IMR-90 (cell line): ENCODE results near the gene CTNND2. TPM values are rescaled to one million over a fixed set of nuclear protein-coding genes. Genes with fewer than 3 reads are reported as not detected.

Experiments
- ATAC-seq: fragments of 200-7000 bp; cut with Tn5 transposase; 2 replicates; pipeline ENCODE4 v1.9.1; 2020; ENCODE audit warnings: low read depth, mild to moderate bottlenecking, moderate library complexity
- BruUV-seq: library from RNA; stranded (reverse); fragments of 400-500 nt; replicated peaks from 2 replicates; lab custom pipeline; 2021; lab: Mats Ljungman, UMichigan
- CTCF ChIA-PET: fragments of 300-600 bp; formaldehyde crosslinking; extraction: SDS; loops from one replicate; lab custom pipeline; 2021; ENCODE audit warnings: antibody characterized with exemption; lab: Yijun Ruan, JAX
- POLR2A ChIA-PET: fragments of 300-600 bp; sonication (Branson Sonifier 250); formaldehyde crosslinking; loops from one replicate; lab custom pipeline; 2022; ENCODE audit warnings: antibody characterized with exemption; ENCODE audit not compliant: unreplicated experiment; lab: Charles Lee
- DNase-seq: peaks from one replicate; pipeline ENCODE4 v3.0.0; 2013
- H2AFZ ChIP-seq: replicated peaks from 2 replicates; pipeline ENCODE3; 2013; ENCODE audit warnings: low read length, mild to moderate bottlenecking; ENCODE audit not compliant: poor library complexity
- H2AK5ac ChIP-seq: 2 replicates; pipeline ENCODE4 v1.6.1; 2013; ENCODE audit warnings: low read depth, low read length, inconsistent platforms
- H2AK9ac ChIP-seq: replicated peaks from 2 replicates; pipeline ENCODE3; 2013; ENCODE audit warnings: mild to moderate bottlenecking, low read depth, low read length, moderate library complexity; ENCODE audit not compliant: poor library complexity
- H2BK120ac ChIP-seq: 2 replicates; pipeline ENCODE4 v1.6.1; 2013; ENCODE audit warnings: low read depth, low read length, inconsistent platforms
- H2BK15ac ChIP-seq: 3 replicates; pipeline ENCODE4 v1.6.1; 2013; ENCODE audit warnings: low read depth, low read length, inconsistent platforms
- H2BK20ac ChIP-seq: 2 replicates; pipeline ENCODE4 v1.6.1; 2013; ENCODE audit warnings: low read depth, mild to moderate bottlenecking, inconsistent platforms, low read length, moderate library complexity
- H2BK5ac ChIP-seq: 2 replicates; pipeline ENCODE4 v1.6.1; 2013; ENCODE audit warnings: mild to moderate bottlenecking, low read depth, low read length, inconsistent platforms; ENCODE audit not compliant: poor library complexity, severe bottlenecking
- H3K14ac ChIP-seq: replicated peaks from 2 replicates; pipeline ENCODE4 v1.6.1; 2013; ENCODE audit warnings: low read depth, low read length, inconsistent platforms
- H3K18ac ChIP-seq: 2 replicates; pipeline ENCODE4 v1.6.1; 2013; ENCODE audit warnings: low read depth, low read length, control low read depth
- H3K23ac ChIP-seq: 2 replicates; pipeline ENCODE4 v1.6.1; 2013; ENCODE audit warnings: low read depth, low read length, inconsistent platforms
- H3K27ac ChIP-seq: 2 replicates; pipeline ENCODE4 v1.5.1; 2013; ENCODE audit warnings: mild to moderate bottlenecking, control low read depth, low read length; ENCODE audit not compliant: insufficient read depth
- H3K27me3 ChIP-seq: 2 replicates; pipeline ENCODE4 v1.6.1; 2013; ENCODE audit warnings: low read length; ENCODE audit not compliant: control insufficient read depth, insufficient read depth
- H3K36me3 ChIP-seq: 2 replicates; pipeline ENCODE4 v1.6.1; 2013; ENCODE audit warnings: low read length, mixed read lengths; ENCODE audit not compliant: control insufficient read depth, insufficient read depth
- H3K4ac ChIP-seq: 2 replicates; pipeline ENCODE4 v1.6.1; 2013; ENCODE audit warnings: low read depth, low read length, inconsistent platforms
- H3K4me1 ChIP-seq: 2 replicates; pipeline ENCODE4 v1.6.1; 2013; ENCODE audit warnings: low read length, mixed read lengths; ENCODE audit not compliant: control insufficient read depth, insufficient read depth
- H3K4me2 ChIP-seq: 2 replicates; pipeline ENCODE4 v1.6.1; 2013; ENCODE audit warnings: low read depth, mild to moderate bottlenecking, control low read depth, low read length, moderate library complexity
- H3K4me3 ChIP-seq: 2 replicates; pipeline ENCODE4 v1.5.1; 2013; ENCODE audit warnings: low read depth, mild to moderate bottlenecking, control low read depth, low read length, moderate library complexity; ENCODE audit not compliant: insufficient read depth
- H3K56ac ChIP-seq: 2 replicates; pipeline ENCODE4 v1.6.1; 2013; ENCODE audit warnings: low read length, inconsistent platforms; ENCODE audit not compliant: insufficient read depth; ENCODE audit errors: extremely low read depth
- H3K79me1 ChIP-seq, 2 experiments: 2 replicates each; pipeline ENCODE4 v1.6.1; 2013; ENCODE audit warnings: low read length in 2 of 2, inconsistent platforms in 1 of 2, low read depth in 1 of 2
- H3K9ac ChIP-seq: 2 replicates; pipeline ENCODE4 v1.6.1; 2013; ENCODE audit warnings: low read depth, low read length, control low read depth
- H3K9me1 ChIP-seq: 2 replicates; pipeline ENCODE4 v1.6.1; 2013; ENCODE audit warnings: low read length, inconsistent platforms; ENCODE audit not compliant: insufficient read depth
- H3K9me3 ChIP-seq: 2 replicates; pipeline ENCODE4 v1.6.1; 2013; ENCODE audit warnings: low read length; ENCODE audit not compliant: control insufficient read depth, insufficient read depth
- H4K20me1 ChIP-seq: 2 replicates; pipeline ENCODE4 v1.6.1; 2013; ENCODE audit warnings: low read length, inconsistent platforms; ENCODE audit not compliant: insufficient read depth
- H4K5ac ChIP-seq: 2 replicates; pipeline ENCODE4 v1.6.1; 2013; ENCODE audit warnings: mild to moderate bottlenecking, low read depth, low read length, control low read depth
- H4K8ac ChIP-seq, 2 experiments: 2 replicates each; pipeline ENCODE4 v1.6.1; 2013; ENCODE audit warnings: low read depth in 2 of 2, low read length in 2 of 2, control low read depth in 1 of 2, inconsistent platforms in 1 of 2
- H4K91ac ChIP-seq: 2 replicates; pipeline ENCODE4 v1.6.1; 2013; ENCODE audit warnings: low read depth, low read length, inconsistent platforms; ENCODE audit not compliant: insufficient read depth
- BHLHE40 ChIP-seq: fragments of 150-350 bp; IDR thresholded peaks from 2 replicates; pipeline ENCODE4 v1.6.1; 2016; ENCODE audit warnings: mild to moderate bottlenecking, low read depth, low read length
- CEBPB ChIP-seq: IDR thresholded peaks from 2 replicates; pipeline ENCODE4 v1.6.1; 2012; ENCODE audit warnings: low read depth, low read length, improper control_type of control experiment
- CHD1 ChIP-seq: IDR thresholded peaks from 2 replicates; pipeline ENCODE4 v1.6.1; 2012; ENCODE audit warnings: low read depth, low read length, improper control_type of control experiment
- CTCF ChIP-seq: conservative IDR thresholded peaks from 2 replicates; pipeline ENCODE4 v1.5.1; 2012; ENCODE audit warnings: mild to moderate bottlenecking, low read depth, low read length, improper control_type of control experiment
- ELK1 ChIP-seq: fragments of 150-350 bp; IDR thresholded peaks from 2 replicates; pipeline ENCODE4 v1.6.1; 2016; ENCODE audit warnings: low read depth, mild to moderate bottlenecking, low read length, moderate library complexity, borderline replicate concordance
- FOS ChIP-seq: fragments of 150-350 bp; IDR thresholded peaks from 2 replicates; pipeline ENCODE4 v1.6.1; 2016; ENCODE audit warnings: low read depth, low read length
- MAFK ChIP-seq: IDR thresholded peaks from 2 replicates; pipeline ENCODE4 v1.6.1; 2012; ENCODE audit warnings: low read depth, low read length, improper control_type of control experiment
- MAZ ChIP-seq: IDR thresholded peaks from 2 replicates; pipeline ENCODE4 v1.6.1; 2012; ENCODE audit warnings: low read depth, mild to moderate bottlenecking, low read length, improper control_type of control experiment, moderate library complexity, borderline replicate concordance
- MXI1 ChIP-seq: IDR thresholded peaks from 2 replicates; pipeline ENCODE4 v1.6.1; 2012; ENCODE audit warnings: low read depth, mild to moderate bottlenecking, low read length, moderate library complexity, borderline replicate concordance
- NFE2L2 ChIP-seq: fragments of 150-350 bp; IDR thresholded peaks from 2 replicates; pipeline ENCODE4 v1.6.1; 2016; ENCODE audit warnings: low read depth, mild to moderate bottlenecking, low read length
- POLR2A ChIP-seq: IDR thresholded peaks from 2 replicates; pipeline ENCODE4 v1.6.1; 2012; ENCODE audit warnings: mild to moderate bottlenecking, low read depth, low read length
- RAD21 ChIP-seq: IDR thresholded peaks from 2 replicates; pipeline ENCODE4 v1.6.1; 2012; ENCODE audit warnings: low read length, improper control_type of control experiment
- RCOR1 ChIP-seq: IDR thresholded peaks from 2 replicates; pipeline ENCODE4 v1.6.1; 2012; ENCODE audit warnings: mild to moderate bottlenecking, low read length, improper control_type of control experiment; ENCODE audit not compliant: insufficient replicate concordance
- RFX5 ChIP-seq: IDR thresholded peaks from 2 replicates; pipeline ENCODE4 v1.8.0; 2012; ENCODE audit warnings: low read depth, mild to moderate bottlenecking, low read length, moderate library complexity
- SMC3 ChIP-seq: fragments of 150-350 bp; IDR thresholded peaks from 2 replicates; pipeline ENCODE4 v1.6.1; 2016; ENCODE audit warnings: low read depth, mild to moderate bottlenecking, antibody characterized with exemption, low read length, moderate library complexity
- USF2 ChIP-seq: fragments of 150-350 bp; IDR thresholded peaks from 2 replicates; pipeline ENCODE4 v1.6.1; 2017; ENCODE audit warnings: mild to moderate bottlenecking, antibody characterized with exemption, low read length, low read depth
- WGBS, 2 experiments: methylation state at CpG; one replicate each; pipeline versions ENCODE4 v1.1.5 to v1.1.7; 2013; ENCODE audit warnings: missing lambda C conversion rate in 2 of 2; ENCODE audit not compliant: insufficient read length in 1 of 2; ENCODE audit errors: extremely low coverage in 2 of 2; 5-methylcytosine and 5-hydroxymethylcytosine counted together
- dilution Hi-C: fragments of 300-500 bp; cut with HindIII; formaldehyde crosslinking; loops from one replicate; pipeline ENCODE4 v1.14.3; 2018; ENCODE audit warnings: low sequenced_read_pairs; ENCODE audit not compliant: unreplicated experiment
- in situ Hi-C: fragments of 300-500 bp; cut with MboI; formaldehyde crosslinking; loops from 3 replicates; pipeline ENCODE4 v1.14.3; 2019; ENCODE audit warnings: low sequenced_read_pairs, inconsistent platforms, mixed read lengths
- intact Hi-C: fragments of 100-400 bp; cut with micrococcal nuclease; formaldehyde crosslinking; loops from 2 replicates; pipeline ENCODE4 v1.10.0; 2022
- polyA plus RNA-seq, 3 experiments: library from polyadenylated mRNA; depleted of rRNA; stranded (reverse); fragments of >200 nt; gene quantifications; 2 replicates each; pipeline ENCODE4 v1.2.3, GENCODE V29; 2012; ENCODE audit warnings: low replicate concordance in 1 of 3
- total RNA-seq: library from RNA; depleted of rRNA; stranded (reverse); fragments of >200 nt; gene quantifications from 2 replicates; pipeline ENCODE4 v1.2.3, GENCODE V29; 2012

Gene CTNND2
- total and polyA plus RNA-seq, 2 of the 4 experiments (the other 2 are of a cell fraction) = not detected

GRCh38 chr5:11050596-11051304, 853.5 kb downstream of the CTNND2 start:
- Histone ChIP-seq H3K4me1 (no peaks in the 10 kb centered on the region), H2BK20ac (no peak overlapping the region), H2AK5ac (no peak overlapping the region), H2BK15ac (no peak overlapping the region), H4K5ac (no peak overlapping the region), H3K18ac (no peak overlapping the region), H3K4ac (no peak overlapping the region), H3K9me1 (no peaks in the 10 kb centered on the region), H3K4me2 (no peak overlapping the region), H2BK120ac (no peak overlapping the region), H3K56ac (no peak overlapping the region), H3K27ac (no peak overlapping the region), H3K4me3 (no peak overlapping the region), H4K91ac (no peak overlapping the region), H3K23ac (no peak overlapping the region), H4K20me1 (no peaks in the 10 kb centered on the region), H3K14ac (no peak overlapping the region), H3K79me1 (no peaks in the 10 kb centered on the region), H2AK9ac (no peak overlapping the region), H3K27me3 (peaks cover 6% of the 10 kb centered on the region), H2BK5ac (no peak overlapping the region), H3K9ac (no peak overlapping the region), H2AFZ (no peak overlapping the region), H3K9me3 (no peaks in the 10 kb centered on the region), H4K8ac (no peak overlapping the region), H3K36me3 (no peaks in the 10 kb centered on the region)
- no TSS peak for BruUV-seq
- TF ChIP-seq USF2 (no peak), SMC3 (no peak), RFX5 (no peak), MXI1 (no peak), FOS (no peak), RAD21 (no peak), CHD1 (no peak), NFE2L2 (no peak), CEBPB (no peak), POLR2A (no peak), ELK1 (no peak), MAZ (no peak), MAFK (no peak), BHLHE40 (no peak), CTCF (no peak), RCOR1 (no peak)
- POLR2A ChIA-PET = no interaction called here
- dilution Hi-C loops = no loop called here
- intact Hi-C loops = loop anchor here (5.0 kb wide), 1 partner anchor 353 kb away; no protein-coding TSS in a partner anchor
- in situ Hi-C loops = no loop called here
- CTCF ChIA-PET = no interaction called here
- DNase-seq = peak; percentile 2
- WGBS, 2 experiments = 35% methylated on average over 2 of the region's 3 CpGs; no CpG with 5 or more reads in 1 of the 2 experiments
- ATAC-seq = no peak
